Mammary epithelial cell (primary cell): ENCODE results near the gene ANO2.

Experiments
- EZH2 ChIP-seq: IDR thresholded peaks from 2 replicates; pipeline ENCODE4 v1.6.1; 2012; ENCODE audit warnings: low read length, inconsistent platforms, borderline replicate concordance
- TF ChIP-seq, protein P1 (sequence below), 2 donors: IDR thresholded peaks in 1 of 2; conservative IDR thresholded peaks in 1 of 2; 2 replicates each; pipeline ENCODE4 v1.5.1; 2011 to 2012; ENCODE audit warnings: inconsistent platforms in 2 of 2, low read length in 2 of 2, mild to moderate bottlenecking in 2 of 2, control low read depth in 1 of 2, low read depth in 1 of 2; ENCODE audit not compliant: insufficient read depth in 1 of 2; ENCODE audit errors: extremely low read depth in 1 of 2

DNA sequence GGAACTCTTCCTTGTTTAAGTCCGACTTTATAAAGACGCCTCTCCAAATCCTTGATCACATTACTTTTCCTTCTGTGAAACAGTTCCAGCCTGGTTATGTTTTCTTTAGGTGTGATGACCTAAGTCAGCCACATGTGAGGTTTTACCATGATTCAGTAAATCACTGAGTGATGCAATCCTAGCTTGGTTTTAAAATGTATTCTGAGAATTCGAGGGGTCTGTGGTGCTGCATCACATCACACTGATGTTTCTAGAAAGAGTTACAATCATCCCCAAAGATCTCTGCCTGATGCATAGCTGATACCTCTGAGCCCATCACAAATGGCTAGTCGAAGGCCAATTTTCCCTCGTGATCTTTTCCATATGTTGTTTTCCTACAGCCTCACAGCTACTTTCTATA lies 152.7 kb downstream of the ANO2 start:
- TF ChIP-seq, protein P1, sequence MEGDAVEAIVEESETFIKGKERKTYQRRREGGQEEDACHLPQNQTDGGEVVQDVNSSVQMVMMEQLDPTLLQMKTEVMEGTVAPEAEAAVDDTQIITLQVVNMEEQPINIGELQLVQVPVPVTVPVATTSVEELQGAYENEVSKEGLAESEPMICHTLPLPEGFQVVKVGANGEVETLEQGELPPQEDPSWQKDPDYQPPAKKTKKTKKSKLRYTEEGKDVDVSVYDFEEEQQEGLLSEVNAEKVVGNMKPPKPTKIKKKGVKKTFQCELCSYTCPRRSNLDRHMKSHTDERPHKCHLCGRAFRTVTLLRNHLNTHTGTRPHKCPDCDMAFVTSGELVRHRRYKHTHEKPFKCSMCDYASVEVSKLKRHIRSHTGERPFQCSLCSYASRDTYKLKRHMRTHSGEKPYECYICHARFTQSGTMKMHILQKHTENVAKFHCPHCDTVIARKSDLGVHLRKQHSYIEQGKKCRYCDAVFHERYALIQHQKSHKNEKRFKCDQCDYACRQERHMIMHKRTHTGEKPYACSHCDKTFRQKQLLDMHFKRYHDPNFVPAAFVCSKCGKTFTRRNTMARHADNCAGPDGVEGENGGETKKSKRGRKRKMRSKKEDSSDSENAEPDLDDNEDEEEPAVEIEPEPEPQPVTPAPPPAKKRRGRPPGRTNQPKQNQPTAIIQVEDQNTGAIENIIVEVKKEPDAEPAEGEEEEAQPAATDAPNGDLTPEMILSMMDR (conservative IDR thresholded peaks at IDR 0.05 in 1 of 2, IDR thresholded peaks at IDR 0.05 in 1 of 2; ENCODE audit: extremely low read depth in 1 of 2, insufficient read depth in 1 of 2, low read depth in 1 of 2, low read length in 2 of 2), result no peak
- TF ChIP-seq EZH2, result no peak
